Spleen (tissue), 3 donors: ENCODE data around the gene ZNRF3.

ENCODE experiments used
- POLR2A ChIP-seq, 3 donors: fragments of 450-650 bp; IDR thresholded peaks; one replicate each; pipeline ENCODE4 v1.5.1; 2017; ENCODE audit warnings: antibody characterized with exemption in 3 of 3, mild to moderate bottlenecking in 1 of 3
- POLR2AphosphoS5 ChIP-seq, 3 donors: sonication (generic); formaldehyde crosslinking; IDR thresholded peaks; one replicate each; pipeline ENCODE4 v1.5.1; 2017; ENCODE audit warnings: antibody characterized with exemption in 3 of 3

GRCh38 chr22:28915969-28916368 lies 32.6 kb downstream of the ZNRF3 start:
- TF ChIP-seq POLR2AphosphoS5 (IDR thresholded peaks at IDR 0.05) = no peak
- no peak for TF ChIP-seq POLR2A (IDR thresholded peaks at IDR 0.05)
